ENCODE data around the gene GRP. TPM values are rescaled to one million over a fixed set of nuclear protein-coding genes. Genes with fewer than 3 reads are reported as not detected.

The GRP gene
- total RNA-seq, 1 donor from 2014 or later, result not detected

- Mint-ChIP-seq H3K36me3 (ENCODE audit: low read depth) (no peaks in the 10 kb centered on the region), H3K27me3 (ENCODE audit: insufficient read depth) (peaks cover 73% of the 10 kb centered on the region), H3K27ac (no peak overlapping the region), H3K9me3 (no peaks in the 10 kb centered on the region), H3K4me1 (ENCODE audit: low read depth) (peaks cover 13% of the 10 kb centered on the region), H3K4me3 (no peak overlapping the region)
- intact Hi-C loops (cut with micrococcal nuclease), result loop anchor here (2.0 to 10.0 kb wide), 3 partner anchors 52 to 1468 kb away; partner anchors contain the start of genes ATP8B1, CCBE1 and GRP
- DNase-seq (ENCODE audit: low spot score), result no peak
Observed at GRCh38 chr18:59272221-59272888, 52.4 kb downstream of the GRP start.

GRCh38 chr18:59272891-59273758 is 53.2 kb downstream of the GRP start, which contains the start of gene RAX:
Gene RAX (minus strand): TSS chr18:59273454. CDS start chr18:59273206, 248 bp downstream.
- H3K9me3 Mint-ChIP-seq, result no peaks in the 10 kb centered on the region
- no peaks in the 10 kb centered on the region for H3K36me3 Mint-ChIP-seq (ENCODE audit: low read depth)
- H3K4me1 Mint-ChIP-seq (ENCODE audit: low read depth), result peaks cover 9% of the 10 kb centered on the region
- peaks cover 65% of the 10 kb centered on the region for H3K27me3 Mint-ChIP-seq (ENCODE audit: insufficient read depth)
- intact Hi-C loops (cut with micrococcal nuclease), result loop anchor here (1.0 to 10.0 kb wide), 4 partner anchors 8 to 1468 kb away; partner anchors contain the start of genes ATP8B1, CCBE1 and GRP
- H3K4me3 Mint-ChIP-seq, result peak within 1 kb of the TSS; percentile 30
- no peak within 1 kb of the TSS for H3K27ac Mint-ChIP-seq
- no peak for DNase-seq (ENCODE audit: low spot score)

GRCh38 chr18:59273759-59274532 is 54.0 kb downstream of the GRP start:
- Mint-ChIP-seq H3K27ac (no peak overlapping the region), H3K36me3 (ENCODE audit: low read depth) (no peaks in the 10 kb centered on the region), H3K9me3 (no peaks in the 10 kb centered on the region), H3K4me1 (ENCODE audit: low read depth) (peaks cover 5% of the 10 kb centered on the region), H3K27me3 (ENCODE audit: insufficient read depth) (peaks cover 61% of the 10 kb centered on the region), H3K4me3 (peak overlapping the region; percentile 30)
- intact Hi-C loops (cut with micrococcal nuclease), result loop anchor here (1.0 to 10.0 kb wide), 4 partner anchors 9 to 1469 kb away; partner anchors contain the start of genes ATP8B1, CCBE1 and GRP
- no peak for DNase-seq (ENCODE audit: low spot score)

GRCh38 chr18:59274533-59274928 is 54.6 kb downstream of the GRP start:
- no peak for DNase-seq (ENCODE audit: low spot score)
- Mint-ChIP-seq H3K36me3 (ENCODE audit: low read depth) (no peaks in the 10 kb centered on the region), H3K4me3 (no peak overlapping the region), H3K9me3 (no peaks in the 10 kb centered on the region), H3K27ac (peak overlapping the region; percentile 10), H3K27me3 (ENCODE audit: insufficient read depth) (peaks cover 58% of the 10 kb centered on the region), H3K4me1 (ENCODE audit: low read depth) (peaks cover 4% of the 10 kb centered on the region)
- intact Hi-C loops (cut with micrococcal nuclease), result loop anchor here (5.0 to 10.0 kb wide), 2 partner anchors 423 to 1470 kb away; partner anchors contain the start of genes ATP8B1 and CCBE1

GRCh38 chr18:59275406-59275949 is 55.5 kb downstream of the GRP start:
- H3K9me3 Mint-ChIP-seq, result no peaks in the 10 kb centered on the region
- peaks cover 55% of the 10 kb centered on the region for H3K27me3 Mint-ChIP-seq (ENCODE audit: insufficient read depth)
- H3K4me3 Mint-ChIP-seq, result no peak overlapping the region
- DNase-seq (ENCODE audit: low spot score), result no peak
- no peak overlapping the region for H3K27ac Mint-ChIP-seq
- no peaks in the 10 kb centered on the region for H3K36me3 Mint-ChIP-seq (ENCODE audit: low read depth)
- no peaks in the 10 kb centered on the region for H3K4me1 Mint-ChIP-seq (ENCODE audit: low read depth)
- intact Hi-C loops (cut with micrococcal nuclease), result loop anchor here (10.0 kb wide), 1 partner anchor 1471 kb away; the partner anchor contains the start of gene ATP8B1

GRCh38 chr18:59276047-59276446 is 56.1 kb downstream of the GRP start:
- Mint-ChIP-seq H3K4me3 (no peak overlapping the region), H3K4me1 (ENCODE audit: low read depth) (no peaks in the 10 kb centered on the region), H3K27me3 (ENCODE audit: insufficient read depth) (peaks cover 54% of the 10 kb centered on the region), H3K36me3 (ENCODE audit: low read depth) (no peaks in the 10 kb centered on the region), H3K27ac (no peak overlapping the region), H3K9me3 (no peaks in the 10 kb centered on the region)
- intact Hi-C loops (cut with micrococcal nuclease), result loop anchor here (10.0 kb wide), 1 partner anchor 1471 kb away; the partner anchor contains the start of gene ATP8B1
- no peak for DNase-seq (ENCODE audit: low spot score)

GRCh38 chr18:59278793-59279192 is 58.8 kb downstream of the GRP start:
- no peak for DNase-seq (ENCODE audit: low spot score)
- Mint-ChIP-seq H3K4me3 (no peak overlapping the region), H3K4me1 (ENCODE audit: low read depth) (no peaks in the 10 kb centered on the region), H3K27me3 (ENCODE audit: insufficient read depth) (peaks cover 46% of the 10 kb centered on the region), H3K9me3 (no peaks in the 10 kb centered on the region), H3K27ac (no peak overlapping the region), H3K36me3 (ENCODE audit: low read depth) (no peaks in the 10 kb centered on the region)
- intact Hi-C loops (cut with micrococcal nuclease), result loop anchor here (10.0 kb wide), 1 partner anchor 1474 kb away; the partner anchor contains the start of gene ATP8B1

GRCh38 chr18:59279193-59279592 is 59.2 kb downstream of the GRP start:
- no peaks in the 10 kb centered on the region for H3K9me3 Mint-ChIP-seq
- intact Hi-C loops (cut with micrococcal nuclease), result loop anchor here (10.0 kb wide), 1 partner anchor 1474 kb away; the partner anchor contains the start of gene ATP8B1
- no peaks in the 10 kb centered on the region for H3K36me3 Mint-ChIP-seq (ENCODE audit: low read depth)
- no peak for DNase-seq (ENCODE audit: low spot score)
- H3K27me3 Mint-ChIP-seq (ENCODE audit: insufficient read depth), result peaks cover 42% of the 10 kb centered on the region
- no peak overlapping the region for H3K4me3 Mint-ChIP-seq
- H3K4me1 Mint-ChIP-seq (ENCODE audit: low read depth), result no peaks in the 10 kb centered on the region
- no peak overlapping the region for H3K27ac Mint-ChIP-seq

- peaks cover 41% of the 10 kb centered on the region for H3K27me3 Mint-ChIP-seq (ENCODE audit: insufficient read depth)
- H3K4me1 Mint-ChIP-seq (ENCODE audit: low read depth), result no peaks in the 10 kb centered on the region
- no peak overlapping the region for H3K4me3 Mint-ChIP-seq
- no peaks in the 10 kb centered on the region for H3K36me3 Mint-ChIP-seq (ENCODE audit: low read depth)
- H3K9me3 Mint-ChIP-seq, result no peaks in the 10 kb centered on the region
- intact Hi-C loops (cut with micrococcal nuclease), result loop anchor here (10.0 kb wide), 1 partner anchor 1475 kb away; the partner anchor contains the start of gene ATP8B1
- DNase-seq (ENCODE audit: low spot score), result no peak
- no peak overlapping the region for H3K27ac Mint-ChIP-seq
Observed at GRCh38 chr18:59279722-59280121, 59.8 kb downstream of the GRP start.

Other genes starting within 250 kb of the GRP start
- 147 and 148 TPM in 2 replicates for gene SEC11C, start 80.3 kb upstream of the GRP start, total RNA-seq
- gene RAX, start 53.3 kb downstream of the GRP start, total RNA-seq, result not detected in 2 replicates
- gene CPLX4, start 98.5 kb downstream of the GRP start, total RNA-seq, result not detected in 2 replicates
- 147 and 175 TPM in 2 replicates for gene LMAN1, start 139.1 kb downstream of the GRP start, total RNA-seq